GM12875 (cell line): ENCODE measurements around the gene KRT1.

Source experiments
- H3K4me3 ChIP-seq: one replicate; pipeline ENCODE4 v1.5.1; 2011; ENCODE audit warnings: low read depth, low read length, control low read depth
- TF ChIP-seq, protein P1 (sequence below): IDR thresholded peaks from 2 replicates; pipeline ENCODE4 v1.5.1; 2011; ENCODE audit warnings: low read depth, mild to moderate bottlenecking, control low read depth, inconsistent platforms, low read length, moderate library complexity, borderline replicate concordance; ENCODE audit not compliant: insufficient read depth

KRT1 gene

GRCh38 chr12:52677126-52677525 lies 3.1 kb downstream of the KRT1 start:
- H3K4me3 ChIP-seq: no peak overlapping the region
- TF ChIP-seq, protein P1, sequence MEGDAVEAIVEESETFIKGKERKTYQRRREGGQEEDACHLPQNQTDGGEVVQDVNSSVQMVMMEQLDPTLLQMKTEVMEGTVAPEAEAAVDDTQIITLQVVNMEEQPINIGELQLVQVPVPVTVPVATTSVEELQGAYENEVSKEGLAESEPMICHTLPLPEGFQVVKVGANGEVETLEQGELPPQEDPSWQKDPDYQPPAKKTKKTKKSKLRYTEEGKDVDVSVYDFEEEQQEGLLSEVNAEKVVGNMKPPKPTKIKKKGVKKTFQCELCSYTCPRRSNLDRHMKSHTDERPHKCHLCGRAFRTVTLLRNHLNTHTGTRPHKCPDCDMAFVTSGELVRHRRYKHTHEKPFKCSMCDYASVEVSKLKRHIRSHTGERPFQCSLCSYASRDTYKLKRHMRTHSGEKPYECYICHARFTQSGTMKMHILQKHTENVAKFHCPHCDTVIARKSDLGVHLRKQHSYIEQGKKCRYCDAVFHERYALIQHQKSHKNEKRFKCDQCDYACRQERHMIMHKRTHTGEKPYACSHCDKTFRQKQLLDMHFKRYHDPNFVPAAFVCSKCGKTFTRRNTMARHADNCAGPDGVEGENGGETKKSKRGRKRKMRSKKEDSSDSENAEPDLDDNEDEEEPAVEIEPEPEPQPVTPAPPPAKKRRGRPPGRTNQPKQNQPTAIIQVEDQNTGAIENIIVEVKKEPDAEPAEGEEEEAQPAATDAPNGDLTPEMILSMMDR: no peak

DNA sequence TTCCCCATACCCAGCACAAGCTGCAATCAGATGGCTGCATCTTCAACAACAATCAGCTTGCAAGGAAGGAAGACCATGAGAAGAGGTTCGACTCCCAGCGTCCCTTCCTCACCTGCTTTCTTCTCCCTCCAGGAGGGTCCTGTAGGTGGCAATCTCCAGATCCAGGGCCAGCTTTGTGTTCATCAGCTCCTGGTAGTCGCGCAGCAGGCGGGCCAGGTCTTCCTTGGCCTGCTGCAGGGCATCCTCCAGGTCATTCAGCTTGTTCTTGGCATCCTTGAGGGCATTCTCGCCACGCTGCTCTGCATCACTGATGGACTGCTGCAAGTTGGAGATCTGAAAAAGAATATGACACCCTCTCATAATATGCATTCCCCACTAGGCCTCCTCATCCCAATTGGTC lies 4.0 kb downstream of the KRT1 start:
- no peak overlapping the region for H3K4me3 ChIP-seq
- TF ChIP-seq, protein P1: no peak

DNA sequence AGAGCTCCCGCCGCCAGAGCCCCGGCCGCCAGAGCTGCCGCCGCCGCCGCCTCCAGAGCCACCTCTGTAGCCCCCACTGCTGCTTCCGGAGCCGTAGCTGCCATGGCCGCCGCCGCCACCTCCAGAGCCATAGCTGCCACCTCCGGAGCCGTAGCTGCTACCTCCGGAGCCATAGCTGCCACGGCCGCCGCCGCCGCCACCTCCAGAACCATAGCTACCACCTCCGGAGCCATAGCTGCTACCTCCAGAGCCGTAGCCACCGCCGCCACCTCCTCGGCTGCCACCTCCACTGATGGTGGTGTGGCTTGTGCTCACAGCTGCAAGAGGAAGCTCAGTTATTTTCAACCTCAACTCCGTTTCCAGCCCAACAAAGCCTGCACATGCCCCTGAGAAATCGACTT lies 4.9 kb downstream of the KRT1 start:
- TF ChIP-seq, protein P1: no peak
- H3K4me3 ChIP-seq: no peak overlapping the region

DNA sequence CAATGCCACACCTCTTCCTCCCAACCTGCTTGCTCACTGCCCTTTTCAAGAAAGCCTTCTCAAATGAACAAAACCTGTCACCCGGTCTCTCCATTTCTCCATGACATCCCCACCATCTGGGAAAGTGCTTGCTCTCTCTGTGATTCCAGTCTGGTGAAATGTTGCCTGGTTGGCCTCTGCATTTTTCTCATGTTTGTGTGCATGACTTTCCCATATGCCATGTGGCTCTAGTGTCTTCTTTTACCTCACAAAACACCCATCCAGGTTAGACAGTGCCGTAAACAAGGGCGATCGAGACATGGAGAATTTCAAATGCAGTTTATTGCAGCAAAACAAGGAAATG lies 5.8 kb downstream of the KRT1 start:
- H3K4me3 ChIP-seq: no peak overlapping the region
- TF ChIP-seq, protein P1: no peak

- TF ChIP-seq, protein P1: no peak
Measured at GRCh38 chr12:52673713-52674432, 6.3 kb downstream of the KRT1 start.

GRCh38 chr12:52673217-52673616 lies 7.0 kb downstream of the KRT1 start:
- H3K4me3 ChIP-seq: no peak overlapping the region
- TF ChIP-seq, protein P1: no peak

More at GRCh38 chr12:52673713-52674432, 6.3 kb downstream of the KRT1 start:
- no peak overlapping the region for H3K4me3 ChIP-seq

- TF ChIP-seq, protein P1: no peak
- H3K4me3 ChIP-seq: no peak overlapping the region
Measured at GRCh38 chr12:52672321-52672933, 7.8 kb downstream of the KRT1 start.
